HG03521 (cell line): ENCODE measurements around the gene DEFB131A.
"Not testable (repeated sequence)": the region's sequence is repeated elsewhere in the genome, so short reads cannot be mapped to it uniquely, and the experiment has no call there.

Experiments used
- ATAC-seq: cut with Tn5 transposase; IDR thresholded peaks from one replicate; pipeline ENCODE4 v1.9.1; 2021; ENCODE audit warnings: mild to moderate bottlenecking, moderate library complexity; ENCODE audit not compliant: unreplicated experiment

The DEFB131A gene

DNA sequence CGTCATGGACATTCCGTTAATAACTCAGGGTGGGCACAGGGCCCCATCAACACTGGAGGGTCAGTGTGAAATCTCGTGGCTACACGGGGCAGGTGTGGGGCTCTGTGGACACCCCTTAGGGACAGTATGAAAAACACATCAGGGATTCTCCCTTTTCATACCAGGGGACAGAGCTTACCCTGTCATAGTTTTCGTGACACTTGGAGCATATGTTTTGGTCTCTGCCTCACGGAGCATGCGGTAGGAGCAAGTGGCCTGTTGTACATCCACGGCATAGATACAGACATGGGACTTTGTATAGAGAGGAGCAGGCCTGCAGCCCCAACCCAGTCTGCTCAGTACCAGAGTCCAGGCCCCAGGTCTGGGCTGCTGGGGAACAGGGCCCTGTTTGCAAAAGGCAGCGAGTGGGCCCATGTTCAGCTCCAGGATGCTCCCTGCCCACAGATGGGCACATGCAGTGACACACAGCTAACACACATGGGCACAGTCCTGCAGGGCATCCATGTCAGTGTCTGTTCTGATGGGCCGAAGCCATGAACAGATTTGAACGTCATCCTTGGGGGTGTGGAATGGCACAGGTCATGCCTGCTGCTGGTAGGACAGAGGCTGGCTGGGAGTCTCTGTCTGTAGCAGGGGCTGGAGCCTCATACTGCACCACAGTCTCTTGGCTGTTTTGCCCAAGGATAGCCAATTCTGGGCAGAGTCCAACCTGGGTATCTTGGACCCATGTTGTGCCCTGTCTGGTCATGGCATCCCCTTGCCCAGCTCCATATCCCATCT lies 50.2 kb downstream of the DEFB131A start:
- ATAC-seq = not testable (repeated sequence)

DNA sequence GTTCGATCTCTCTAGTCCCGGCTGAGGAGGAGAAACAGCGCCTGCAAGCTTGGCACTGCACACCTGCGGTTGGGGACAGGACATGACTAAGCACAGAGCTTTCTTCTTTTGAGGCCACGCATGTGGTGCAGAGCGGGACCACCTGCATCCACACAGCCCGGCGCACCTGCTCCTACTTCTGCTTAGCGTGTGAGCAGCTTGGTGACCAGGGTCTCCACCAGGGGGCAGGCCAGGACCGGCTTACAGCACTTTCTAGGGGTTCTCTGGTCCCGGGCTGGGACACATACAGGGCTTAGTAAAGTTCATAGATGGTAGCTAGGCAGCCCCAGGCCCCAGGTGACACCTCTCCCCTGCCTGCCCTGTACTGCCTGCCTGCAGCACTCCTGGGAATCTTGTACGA lies 51.2 kb downstream of the DEFB131A start:
- not testable (repeated sequence) for ATAC-seq

DNA sequence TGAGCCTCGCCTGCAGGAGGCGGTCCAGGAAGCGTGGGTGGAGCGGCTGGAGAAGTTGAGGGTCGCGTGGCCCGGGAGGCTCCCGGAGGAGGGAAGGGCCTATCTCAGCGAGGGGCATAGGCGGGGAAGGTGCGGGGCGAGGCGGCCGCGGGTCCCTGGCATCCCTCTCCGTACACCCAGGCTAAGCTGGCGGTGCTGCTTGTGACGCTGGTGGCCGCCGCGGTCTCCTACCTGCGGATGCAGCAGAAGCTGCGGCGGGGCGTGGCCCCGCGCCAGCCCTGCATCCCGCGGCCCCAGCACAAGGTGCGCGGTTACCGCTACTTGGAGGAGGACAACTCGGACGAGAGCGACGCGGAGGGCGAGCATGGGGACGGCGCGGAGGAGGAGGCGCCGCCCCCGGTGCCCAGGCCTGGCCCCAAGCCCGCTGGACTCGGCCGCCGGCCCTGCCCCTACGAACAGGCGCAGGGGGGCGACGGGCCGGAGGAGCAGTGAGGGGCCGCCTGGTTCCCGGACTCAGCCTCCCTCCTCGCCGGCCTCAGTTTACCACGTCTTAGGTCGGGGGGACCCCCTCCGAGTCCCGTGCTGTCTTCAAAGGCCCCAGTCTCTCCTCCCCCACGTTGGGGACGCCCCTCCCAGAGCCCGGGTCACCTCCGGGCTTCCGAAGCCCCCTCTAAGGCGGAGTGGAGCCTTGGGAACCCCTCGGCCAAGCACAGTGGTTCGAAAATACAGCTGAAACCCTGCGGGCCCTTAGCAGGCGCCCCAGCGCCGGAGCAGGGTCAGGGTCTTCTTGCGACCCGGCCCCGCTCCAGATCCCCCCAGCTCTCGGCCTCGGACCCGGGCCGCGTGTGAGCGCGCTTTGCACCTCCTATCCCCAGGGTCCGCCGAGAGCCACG lies 53.6 kb downstream of the DEFB131A start:
- ATAC-seq = not testable (repeated sequence)

DNA sequence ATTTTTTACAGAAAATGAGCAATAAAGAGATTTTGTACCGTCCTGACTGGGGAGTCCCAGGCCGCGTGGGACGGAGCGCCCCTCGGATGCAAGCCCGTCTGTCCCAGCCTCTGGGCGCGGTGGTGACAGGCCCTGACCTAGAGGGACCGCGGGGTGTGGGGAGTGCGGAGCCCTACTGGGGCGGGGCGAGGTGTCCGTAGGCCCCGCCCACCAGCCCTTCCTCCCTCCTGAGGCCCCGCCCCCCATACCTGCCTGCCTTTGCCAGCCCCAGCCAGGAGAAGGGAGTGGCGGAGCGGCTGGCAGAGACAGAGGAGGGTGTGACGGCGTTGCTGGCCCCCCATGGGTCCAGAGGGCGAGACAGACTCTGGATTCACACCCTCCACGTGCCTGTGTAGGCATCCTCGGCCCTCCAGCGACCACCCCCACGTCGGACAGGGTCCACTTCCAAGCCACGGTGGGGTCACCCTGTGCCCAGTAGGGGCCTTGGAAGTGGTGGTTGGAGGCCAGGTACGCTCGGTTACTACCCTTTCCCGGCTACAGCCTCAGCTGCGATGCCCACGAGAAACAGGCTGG lies 54.3 kb downstream of the DEFB131A start:
- ATAC-seq = not testable (repeated sequence)

DNA sequence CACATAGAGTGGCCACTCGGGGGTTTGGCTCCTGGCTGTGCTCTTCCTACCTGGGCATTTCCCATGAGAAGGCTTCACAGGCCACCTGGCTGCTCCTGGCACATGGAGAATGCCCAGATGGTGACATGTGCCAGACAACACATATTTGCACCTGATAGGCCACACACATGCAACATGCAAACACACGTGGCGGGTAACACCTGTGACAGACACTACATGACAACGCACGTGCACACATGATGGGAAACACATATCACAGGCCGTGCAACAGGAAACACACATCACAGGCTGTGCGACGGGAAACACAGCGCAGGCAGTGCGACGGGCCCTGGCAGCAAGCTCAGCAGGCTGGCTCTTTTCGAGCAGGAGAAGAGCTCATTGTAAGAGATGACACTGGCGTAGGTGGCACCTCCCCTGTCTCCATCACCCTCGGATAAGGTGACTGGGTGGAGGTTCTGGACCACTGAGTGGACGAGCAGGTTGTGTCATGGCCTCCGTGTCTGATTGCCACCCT lies 55.8 kb downstream of the DEFB131A start:
- ATAC-seq = not testable (repeated sequence)
